ENCODE results near the gene FHDC1.

The FHDC1 gene

GRCh38 chr4:153021276-153021675, 85.2 kb downstream of the FHDC1 start:
- no peak overlapping the region for H3K4me3 ChIP-seq (ENCODE audit: low read depth, low read length)
- no peak for DNase-seq (ENCODE audit: low read depth)
- TF ChIP-seq CTCF (IDR thresholded peaks at IDR 0.05; ENCODE audit: low read depth, low read length, missing control alignments), result no peak

GRCh38 chr4:153022241-153022715, 86.2 kb downstream of the FHDC1 start:
- DNase-seq (ENCODE audit: low read depth), result no peak

DNA sequence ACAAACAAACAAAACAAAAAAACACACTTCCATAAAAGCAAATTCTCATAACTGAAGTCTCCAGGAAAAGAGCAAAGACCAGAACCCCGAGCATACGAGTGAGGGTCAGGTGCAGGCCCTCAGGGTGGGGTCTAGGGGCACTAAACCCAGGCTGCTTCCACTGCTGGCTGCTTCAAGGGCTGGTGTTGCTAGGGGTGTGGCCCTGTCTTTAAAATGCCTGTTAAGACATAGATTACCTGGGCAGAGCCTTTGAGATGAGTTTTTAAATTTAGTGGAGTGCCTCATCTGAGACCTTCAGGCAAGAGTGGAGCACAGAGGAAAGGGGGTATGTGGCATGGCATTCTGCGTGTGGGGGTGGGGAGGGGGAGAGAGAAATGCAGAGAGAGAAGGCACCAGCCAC, 87.0 kb downstream of the FHDC1 start:
- TF ChIP-seq CTCF (IDR thresholded peaks at IDR 0.05; ENCODE audit: low read depth, low read length, missing control alignments), result no peak
- DNase-seq (ENCODE audit: low read depth), result no peak
- no peak overlapping the region for H3K4me3 ChIP-seq (ENCODE audit: low read depth, low read length)

More at GRCh38 chr4:153022241-153022715, 86.2 kb downstream of the FHDC1 start:
- no peak for TF ChIP-seq CTCF (IDR thresholded peaks at IDR 0.05; ENCODE audit: low read depth, low read length, missing control alignments)
- no peak overlapping the region for H3K4me3 ChIP-seq (ENCODE audit: low read depth, low read length)

DNA sequence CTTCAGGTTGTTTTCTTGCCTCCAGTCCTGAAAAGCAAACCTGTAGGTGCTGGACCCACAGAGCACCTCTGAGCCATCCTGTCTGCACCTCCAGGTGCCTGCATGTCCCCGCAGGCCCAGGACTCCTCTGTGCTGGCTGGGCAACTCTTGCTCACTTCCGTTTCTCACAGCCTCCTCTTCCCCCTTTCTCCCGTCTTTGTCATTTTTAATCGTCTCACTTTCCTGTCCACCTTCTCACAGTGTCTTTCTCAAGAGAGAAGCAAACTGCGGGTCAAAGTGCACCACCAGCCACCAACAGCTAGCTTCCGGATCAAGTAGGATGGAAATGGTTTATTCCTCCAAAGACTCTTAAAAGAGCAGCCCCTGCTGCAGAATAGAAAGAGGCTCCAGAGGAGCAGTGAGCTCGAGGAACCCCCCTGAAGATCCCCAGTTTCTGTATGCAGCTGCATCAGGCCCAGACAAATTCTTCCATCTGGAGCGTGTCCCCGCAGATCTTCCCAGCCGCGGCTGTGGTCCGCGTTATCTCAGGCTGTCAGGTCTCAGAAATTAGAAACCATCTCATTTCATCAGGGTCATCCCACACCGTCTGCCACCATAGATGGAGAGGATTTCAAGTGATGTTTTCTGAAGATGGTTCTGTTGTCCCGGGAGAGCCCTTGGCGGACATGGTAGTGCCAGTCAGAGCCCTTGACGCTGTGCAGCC, 87.7 kb downstream of the FHDC1 start:
- no peak for TF ChIP-seq CTCF (IDR thresholded peaks at IDR 0.05; ENCODE audit: low read depth, low read length, missing control alignments)
- H3K4me3 ChIP-seq (ENCODE audit: low read depth, low read length), result no peak overlapping the region
- DNase-seq (ENCODE audit: low read depth), result no peak

- no peak for DNase-seq (ENCODE audit: low read depth)
- no peak overlapping the region for H3K4me3 ChIP-seq (ENCODE audit: low read depth, low read length)
- TF ChIP-seq CTCF (IDR thresholded peaks at IDR 0.05; ENCODE audit: low read depth, low read length, missing control alignments), result no peak
Measured at GRCh38 chr4:153024466-153024865, 88.3 kb downstream of the FHDC1 start.

- no peak for TF ChIP-seq CTCF (IDR thresholded peaks at IDR 0.05; ENCODE audit: low read depth, low read length, missing control alignments)
- no peak for DNase-seq (ENCODE audit: low read depth)
- no peak overlapping the region for H3K4me3 ChIP-seq (ENCODE audit: low read depth, low read length)
Measured at GRCh38 chr4:153025406-153025805, 89.3 kb downstream of the FHDC1 start.

Measured in GM12864 (cell line).